ENCODE measurements around the gene CIAO2A.
A peak's percentile ranks its signal among the peaks of the same experiment; 100 is the strongest.

Gene CIAO2A

DNA sequence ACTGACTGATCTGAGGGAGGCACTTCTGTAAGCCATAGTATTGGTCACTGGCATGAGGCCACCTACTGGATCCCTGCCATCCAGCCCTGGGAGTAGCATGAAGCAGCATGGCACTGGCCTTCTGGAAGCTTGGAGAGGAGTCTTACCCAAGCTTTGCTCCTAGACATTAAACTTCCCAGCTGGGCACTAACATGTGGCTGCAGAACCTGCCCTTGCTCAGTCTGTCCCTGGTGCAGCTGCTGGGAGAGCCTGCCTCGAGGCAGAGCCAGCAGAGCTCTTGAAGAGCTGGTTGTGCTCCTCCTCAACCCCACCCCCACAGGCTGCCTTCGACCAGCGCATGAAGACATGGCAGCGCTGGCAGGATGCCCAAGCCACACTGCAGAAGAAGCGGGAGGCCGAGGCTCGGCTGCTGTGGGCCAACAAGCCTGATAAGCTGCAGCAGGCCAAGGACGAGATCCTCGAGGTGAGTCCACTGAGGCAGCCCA is 40.7 kb upstream of the CIAO2A start:
- H3K4me3 ChIP-seq (ENCODE audit: low read length): no peak overlapping the region
- peak; percentile 8 for DNase-seq (ENCODE audit: low read depth)
- no peak for TF ChIP-seq CTCF (IDR thresholded peaks at IDR 0.05; ENCODE audit: insufficient read depth, low read depth, low read length, missing control alignments)

- TF ChIP-seq CTCF (IDR thresholded peaks at IDR 0.05; ENCODE audit: insufficient read depth, low read depth, low read length, missing control alignments): no peak
- DNase-seq (ENCODE audit: low read depth): no peak
- no peak overlapping the region for H3K4me3 ChIP-seq (ENCODE audit: low read length)
Observed at GRCh38 chr15:64133623-64134344, 40.1 kb upstream of the CIAO2A start.

DNA sequence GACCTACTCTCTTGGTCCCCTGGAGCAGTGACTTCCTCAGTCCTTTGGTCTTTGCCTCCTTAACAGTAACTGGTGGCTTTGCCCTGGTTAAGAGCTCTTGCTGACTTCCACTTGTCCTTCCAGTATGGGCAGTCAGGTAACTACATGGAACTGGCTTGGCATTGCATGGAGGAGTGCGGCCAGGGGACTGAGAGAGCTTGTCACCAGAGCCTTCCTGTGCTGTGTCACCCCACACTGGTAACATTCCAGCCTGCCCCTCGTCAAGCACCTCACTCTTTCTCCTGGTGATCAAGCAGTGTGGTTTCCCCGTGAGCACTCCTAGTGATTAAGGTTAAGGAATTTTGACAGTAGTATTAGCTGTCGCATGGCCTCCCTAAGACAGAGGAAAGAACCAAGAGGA is 38.6 kb upstream of the CIAO2A start:
- no peak overlapping the region for H3K4me3 ChIP-seq (ENCODE audit: low read length)
- TF ChIP-seq CTCF (IDR thresholded peaks at IDR 0.05; ENCODE audit: insufficient read depth, low read depth, low read length, missing control alignments): no peak
- DNase-seq (ENCODE audit: low read depth): no peak

GRCh38 chr15:64131547-64131946 is 37.9 kb upstream of the CIAO2A start:
- no peak for TF ChIP-seq CTCF (IDR thresholded peaks at IDR 0.05; ENCODE audit: insufficient read depth, low read depth, low read length, missing control alignments)
- H3K4me3 ChIP-seq (ENCODE audit: low read length): no peak overlapping the region
- DNase-seq (ENCODE audit: low read depth): no peak

- no peak for TF ChIP-seq CTCF (IDR thresholded peaks at IDR 0.05; ENCODE audit: insufficient read depth, low read depth, low read length, missing control alignments)
- no peak overlapping the region for H3K4me3 ChIP-seq (ENCODE audit: low read length)
- DNase-seq (ENCODE audit: low read depth): no peak
Observed at GRCh38 chr15:64130159-64130558, 36.5 kb upstream of the CIAO2A start.

GRCh38 chr15:64127521-64128270 is 34.1 kb upstream of the CIAO2A start:
- DNase-seq (ENCODE audit: low read depth): no peak
- TF ChIP-seq CTCF (IDR thresholded peaks at IDR 0.05; ENCODE audit: insufficient read depth, low read depth, low read length, missing control alignments): no peak
- H3K4me3 ChIP-seq (ENCODE audit: low read length): no peak overlapping the region

All from epithelial cell of esophagus (primary cell).